ENCODE data around the gene PAN2.
A peak's percentile ranks its signal among the peaks of the same experiment; 100 is the strongest.
"Not testable (repeated sequence)": the region's sequence is repeated elsewhere in the genome, so short reads cannot be mapped to it uniquely, and the experiment has no call there.

Gene PAN2

GRCh38 chr12:56326533-56326932 is 7.3 kb downstream of the PAN2 start:
- no peak overlapping the region for H2AFZ ChIP-seq (ENCODE audit: low read length, unreplicated experiment)
- no peaks in the 10 kb centered on the region for H3K79me2 ChIP-seq (ENCODE audit: control insufficient read depth, insufficient read depth, low read length, unreplicated experiment)
- H3K4me3 ChIP-seq (ENCODE audit: low read depth, low read length) = no peak overlapping the region
- no peak overlapping the region for H3K27ac ChIP-seq (ENCODE audit: low read depth, low read length)
- peaks cover 15% of the 10 kb centered on the region for H3K36me3 ChIP-seq (ENCODE audit: insufficient read depth, low read length)
- no peaks in the 10 kb centered on the region for H3K4me1 ChIP-seq (ENCODE audit: control insufficient read depth, insufficient read depth, low read length, unreplicated experiment)
- no peaks in the 10 kb centered on the region for H3K27me3 ChIP-seq (ENCODE audit: insufficient read depth, low read length)

DNA sequence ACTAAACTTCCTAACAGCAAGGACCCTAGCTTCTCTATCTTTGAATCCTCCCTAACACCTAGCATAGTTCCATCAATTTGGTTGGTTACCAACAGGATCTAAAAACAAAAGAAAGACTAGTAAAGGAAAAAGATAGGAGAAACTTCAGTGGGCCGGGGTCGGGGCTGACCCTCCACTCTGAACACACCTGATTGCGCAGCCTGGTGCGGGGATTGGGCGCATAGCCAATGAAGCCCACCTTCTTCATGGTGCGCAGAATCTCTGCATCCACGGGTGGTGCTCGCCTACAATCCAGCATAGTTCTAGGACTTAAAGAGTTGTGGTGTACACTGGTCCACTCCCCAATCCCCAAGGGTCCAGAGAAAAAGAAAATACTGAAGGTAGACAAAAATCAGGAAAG is 7.7 kb downstream of the PAN2 start:
- no peak overlapping the region for H2AFZ ChIP-seq (ENCODE audit: low read length, unreplicated experiment)
- no peak overlapping the region for H3K27ac ChIP-seq (ENCODE audit: low read depth, low read length)
- no peaks in the 10 kb centered on the region for H3K4me1 ChIP-seq (ENCODE audit: control insufficient read depth, insufficient read depth, low read length, unreplicated experiment)
- H3K4me3 ChIP-seq (ENCODE audit: low read depth, low read length) = no peak overlapping the region
- H3K27me3 ChIP-seq (ENCODE audit: insufficient read depth, low read length) = no peaks in the 10 kb centered on the region
- no peaks in the 10 kb centered on the region for H3K79me2 ChIP-seq (ENCODE audit: control insufficient read depth, insufficient read depth, low read length, unreplicated experiment)
- H3K36me3 ChIP-seq (ENCODE audit: insufficient read depth, low read length) = peaks cover 15% of the 10 kb centered on the region

GRCh38 chr12:56324206-56324605 is 9.6 kb downstream of the PAN2 start:
- no peak overlapping the region for H3K27ac ChIP-seq (ENCODE audit: low read depth, low read length)
- H3K79me2 ChIP-seq (ENCODE audit: control insufficient read depth, insufficient read depth, low read length, unreplicated experiment) = no peaks in the 10 kb centered on the region
- no peaks in the 10 kb centered on the region for H3K4me1 ChIP-seq (ENCODE audit: control insufficient read depth, insufficient read depth, low read length, unreplicated experiment)
- H3K27me3 ChIP-seq (ENCODE audit: insufficient read depth, low read length) = no peaks in the 10 kb centered on the region
- H3K36me3 ChIP-seq (ENCODE audit: insufficient read depth, low read length) = peaks cover 17% of the 10 kb centered on the region
- no peak overlapping the region for H2AFZ ChIP-seq (ENCODE audit: low read length, unreplicated experiment)
- no peak overlapping the region for H3K4me3 ChIP-seq (ENCODE audit: low read depth, low read length)

- not testable (repeated sequence) for H3K27me3 ChIP-seq (ENCODE audit: insufficient read depth, low read length); H3K4me1 ChIP-seq (ENCODE audit: control insufficient read depth, insufficient read depth, low read length, unreplicated experiment); H3K79me2 ChIP-seq (ENCODE audit: control insufficient read depth, insufficient read depth, low read length, unreplicated experiment); H3K4me3 ChIP-seq (ENCODE audit: low read depth, low read length); H2AFZ ChIP-seq (ENCODE audit: low read length, unreplicated experiment); H3K27ac ChIP-seq (ENCODE audit: low read depth, low read length)
- peaks cover 15% of the 10 kb centered on the region for H3K36me3 ChIP-seq (ENCODE audit: insufficient read depth, low read length)
Measured at GRCh38 chr12:56321610-56322009, 12.2 kb downstream of the PAN2 start.

DNA sequence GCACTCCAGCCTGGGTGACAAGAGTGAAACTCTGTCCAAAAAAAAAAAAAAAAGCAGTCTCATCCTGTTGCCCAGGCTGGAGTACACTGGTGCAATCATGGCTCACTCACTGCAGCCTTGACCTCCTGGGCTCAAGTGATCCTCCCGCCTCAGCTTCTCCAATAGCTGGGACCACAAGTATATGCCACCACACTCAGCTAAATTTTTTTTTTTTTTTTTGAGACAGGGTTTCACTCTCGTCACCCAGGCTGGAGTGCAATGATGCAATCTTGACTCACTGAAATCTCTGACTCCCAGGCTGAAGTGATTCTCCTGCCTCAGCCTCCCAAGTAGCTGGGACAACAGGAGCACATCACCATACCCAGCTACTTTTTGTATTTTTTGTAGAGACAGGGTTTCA is 12.8 kb downstream of the PAN2 start:
- H3K27me3 ChIP-seq (ENCODE audit: insufficient read depth, low read length) = no peaks in the 10 kb centered on the region
- no peak overlapping the region for H2AFZ ChIP-seq (ENCODE audit: low read length, unreplicated experiment)
- H3K4me1 ChIP-seq (ENCODE audit: control insufficient read depth, insufficient read depth, low read length, unreplicated experiment) = peaks cover 4% of the 10 kb centered on the region
- H3K79me2 ChIP-seq (ENCODE audit: control insufficient read depth, insufficient read depth, low read length, unreplicated experiment) = no peaks in the 10 kb centered on the region
- H3K36me3 ChIP-seq (ENCODE audit: insufficient read depth, low read length) = peaks cover 12% of the 10 kb centered on the region
- H3K27ac ChIP-seq (ENCODE audit: low read depth, low read length) = no peak overlapping the region
- H3K4me3 ChIP-seq (ENCODE audit: low read depth, low read length) = no peak overlapping the region

- H2AFZ ChIP-seq (ENCODE audit: low read length, unreplicated experiment) = no peak overlapping the region
- peaks cover 9% of the 10 kb centered on the region; the same call in 1 of the 2 replicates for H3K36me3 ChIP-seq (ENCODE audit: insufficient read depth, low read length)
- no peaks in the 10 kb centered on the region for H3K27me3 ChIP-seq (ENCODE audit: insufficient read depth, low read length)
- H3K79me2 ChIP-seq (ENCODE audit: control insufficient read depth, insufficient read depth, low read length, unreplicated experiment) = peaks cover 18% of the 10 kb centered on the region
- H3K27ac ChIP-seq (ENCODE audit: low read depth, low read length) = no peak overlapping the region
- no peak overlapping the region for H3K4me3 ChIP-seq (ENCODE audit: low read depth, low read length)
- peaks cover 9% of the 10 kb centered on the region for H3K4me1 ChIP-seq (ENCODE audit: control insufficient read depth, insufficient read depth, low read length, unreplicated experiment)
Measured at GRCh38 chr12:56317675-56318074, 16.1 kb downstream of the PAN2 start.

- Histone ChIP-seq H3K27ac (ENCODE audit: low read depth, low read length) (peak within 1 kb of the TSS; percentile 78), H3K4me3 (ENCODE audit: low read depth, low read length) (peak within 1 kb of the TSS; percentile 87), H3K4me1 (ENCODE audit: control insufficient read depth, insufficient read depth, low read length, unreplicated experiment) (peaks cover 9% of the 10 kb centered on the region), H2AFZ (ENCODE audit: low read length, unreplicated experiment) (peak within 1 kb of the TSS; percentile 87), H3K36me3 (ENCODE audit: insufficient read depth, low read length) (peaks cover 14% of the 10 kb centered on the region; the same call in 1 of the 2 replicates), H3K79me2 (ENCODE audit: control insufficient read depth, insufficient read depth, low read length, unreplicated experiment) (peaks cover 18% of the 10 kb centered on the region), H3K27me3 (ENCODE audit: insufficient read depth, low read length) (no peaks in the 10 kb centered on the region)
Measured at GRCh38 chr12:56315622-56316473, 18.0 kb downstream of the PAN2 start, which contains the start of gene CNPY2. Gene CNPY2 (minus strand): TSS chr12:56315988. CDS start chr12:56315217, 771 bp downstream.

DNA sequence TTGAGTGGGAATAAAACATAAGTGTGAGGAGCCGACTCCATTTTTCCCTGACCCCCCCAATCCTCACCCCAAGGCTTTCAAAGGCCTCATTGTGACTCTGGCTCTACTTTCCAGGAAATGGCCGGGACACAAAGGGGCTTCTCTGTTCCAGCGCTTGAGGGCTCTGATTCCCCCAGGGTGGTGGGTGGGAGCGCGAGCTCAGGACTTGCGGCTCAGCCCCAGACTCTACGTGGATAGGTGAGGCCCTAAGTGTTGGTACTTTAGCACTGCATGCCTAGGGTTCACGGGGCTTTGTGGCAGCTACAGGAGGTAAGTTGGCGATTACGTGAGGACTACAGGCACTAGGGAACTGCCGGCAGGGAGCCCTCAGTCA is 18.6 kb downstream of the PAN2 start:
- Histone ChIP-seq H3K36me3 (ENCODE audit: insufficient read depth, low read length) (peaks cover 14% of the 10 kb centered on the region; the same call in 1 of the 2 replicates), H2AFZ (ENCODE audit: low read length, unreplicated experiment) (peak overlapping the region; percentile 51), H3K79me2 (ENCODE audit: control insufficient read depth, insufficient read depth, low read length, unreplicated experiment) (peaks cover 18% of the 10 kb centered on the region), H3K27ac (ENCODE audit: low read depth, low read length) (peak overlapping the region; percentile 78; the same call in 1 of the 2 replicates), H3K4me1 (ENCODE audit: control insufficient read depth, insufficient read depth, low read length, unreplicated experiment) (peaks cover 9% of the 10 kb centered on the region), H3K27me3 (ENCODE audit: insufficient read depth, low read length) (no peaks in the 10 kb centered on the region), H3K4me3 (ENCODE audit: low read depth, low read length) (peak overlapping the region; percentile 87)

DNA sequence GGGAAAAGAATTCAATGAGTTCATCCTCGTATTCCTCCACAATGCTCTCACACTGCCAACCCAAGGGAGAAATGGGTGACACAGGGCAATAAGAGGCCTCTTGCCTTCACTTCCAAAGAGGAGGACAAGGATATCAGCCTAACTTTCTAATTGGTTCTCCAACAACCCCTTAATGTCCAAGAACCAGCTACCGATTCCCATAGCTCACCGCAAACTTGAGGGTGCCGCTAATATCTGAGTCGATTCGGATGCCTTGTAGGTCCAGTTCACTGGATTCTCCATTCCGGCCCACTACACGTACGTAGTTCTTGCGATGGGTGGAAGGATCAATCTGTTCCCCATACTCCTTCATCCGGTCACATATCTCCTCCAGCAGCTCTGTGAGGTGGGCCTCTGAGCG is 22.8 kb downstream of the PAN2 start:
- no peak overlapping the region for H2AFZ ChIP-seq (ENCODE audit: low read length, unreplicated experiment)
- no peaks in the 10 kb centered on the region for H3K27me3 ChIP-seq (ENCODE audit: insufficient read depth, low read length)
- H3K36me3 ChIP-seq (ENCODE audit: insufficient read depth, low read length) = peaks cover 23% of the 10 kb centered on the region; the same call in 1 of the 2 replicates
- peaks cover 5% of the 10 kb centered on the region for H3K4me1 ChIP-seq (ENCODE audit: control insufficient read depth, insufficient read depth, low read length, unreplicated experiment)
- H3K4me3 ChIP-seq (ENCODE audit: low read depth, low read length) = no peak overlapping the region
- H3K27ac ChIP-seq (ENCODE audit: low read depth, low read length) = no peak overlapping the region
- H3K79me2 ChIP-seq (ENCODE audit: control insufficient read depth, insufficient read depth, low read length, unreplicated experiment) = peaks cover 18% of the 10 kb centered on the region

GRCh38 chr12:56308714-56309113 is 25.1 kb downstream of the PAN2 start:
- H3K27ac ChIP-seq (ENCODE audit: low read depth, low read length) = no peak overlapping the region
- H3K4me3 ChIP-seq (ENCODE audit: low read depth, low read length) = no peak overlapping the region
- H3K36me3 ChIP-seq (ENCODE audit: insufficient read depth, low read length) = peaks cover 17% of the 10 kb centered on the region; the same call in 1 of the 2 replicates

More at GRCh38 chr12:56308714-56309113, 25.1 kb downstream of the PAN2 start:
- Histone ChIP-seq H3K79me2 (ENCODE audit: control insufficient read depth, insufficient read depth, low read length, unreplicated experiment) (no peaks in the 10 kb centered on the region), H2AFZ (ENCODE audit: low read length, unreplicated experiment) (no peak overlapping the region), H3K4me1 (ENCODE audit: control insufficient read depth, insufficient read depth, low read length, unreplicated experiment) (no peaks in the 10 kb centered on the region), H3K27me3 (ENCODE audit: insufficient read depth, low read length) (no peaks in the 10 kb centered on the region)
